Testis (tissue), 3 donors: Measurements from ENCODE around the gene RGS12. TPM values are rescaled to one million over a fixed set of nuclear protein-coding genes. Genes with fewer than 3 reads are reported as not detected.
A peak's percentile ranks its signal among the peaks of the same experiment; 100 is the strongest.

ENCODE experiments used
- DNase-seq: peaks from one replicate; pipeline ENCODE4 v3.0.0-alpha.2; 2019
- H3K27ac ChIP-seq, 2 donors: fragments of 200-600 bp; sonication (generic); one replicate each; pipeline ENCODE4 v1.5.1; 2019
- H3K27me3 ChIP-seq: fragments of 200-600 bp; sonication (generic); one replicate; pipeline ENCODE4 v1.5.1; 2019
- H3K36me3 ChIP-seq: fragments of 200-600 bp; sonication (generic); one replicate; pipeline ENCODE4 v1.5.1; 2017; ENCODE audit warnings: low read depth; ENCODE audit errors: missing control alignments
- H3K4me1 ChIP-seq: fragments of 200-600 bp; sonication (generic); one replicate; pipeline ENCODE4 v1.5.1; 2019
- H3K4me3 ChIP-seq, 2 donors: fragments of 200-600 bp; sonication (generic); one replicate each; pipeline ENCODE4 v1.5.1; 2017 to 2019
- H3K9me3 ChIP-seq: fragments of 200-600 bp; sonication (generic); one replicate; pipeline ENCODE4 v1.5.1; 2017
- CTCF ChIP-seq, 3 experiments: fragments of 450-650 bp in 2 of 3; fragments of 200-600 bp in 1 of 3; sonication (generic) in 1 of 3; IDR thresholded peaks; one replicate each; pipeline ENCODE4 v1.5.1; 2016 to 2019; ENCODE audit warnings: antibody characterized with exemption in 3 of 3, mild to moderate bottlenecking in 2 of 3, moderate library complexity in 1 of 3
- POLR2A ChIP-seq: fragments of 450-650 bp; IDR thresholded peaks from one replicate; pipeline ENCODE4 v1.6.1; 2017; ENCODE audit warnings: antibody characterized with exemption, mild to moderate bottlenecking, moderate library complexity
- WGBS, 2 donors: methylation state at CpG; one replicate each; pipeline ENCODE4 v1.1.5; 2018; 5-methylcytosine and 5-hydroxymethylcytosine counted together
- intact Hi-C: fragments of 100-400 bp; cut with DNase I; formaldehyde crosslinking; loops from one replicate; pipeline ENCODE4 v1.15.1; 2023; ENCODE audit warnings: low total_unique reads
- polyA plus RNA-seq: library from polyadenylated mRNA; stranded (reverse); fragments of 350-450 nt; fragmentation: Illumina TruSeq; extraction: RNeasy Lipid Tissue Mini Kit (QIAGEN cat#74804); gene quantifications from one replicate; pipeline ENCODE4 v1.2.3, GENCODE V29; 2014; ENCODE audit warnings: low read depth, low replicate concordance; ENCODE audit not compliant: insufficient read depth
- total RNA-seq, 2 donors: library from RNA; depleted of rRNA; stranded (reverse); fragments of >200 nt; gene quantifications; one replicate each; pipeline ENCODE4 v1.2.3, GENCODE V29; 2016

The RGS12 gene
- total and polyA plus RNA-seq, 3 donors from 2014 or later: 25.0 to 68.2 (median 39.0) TPM

GRCh38 chr4:3301450-3302172, 8.8 kb downstream of the RGS12 start:
- H3K36me3 ChIP-seq: no peaks in the 10 kb centered on the region
- intact Hi-C loops: no loop called here
- DNase-seq: no peak

GRCh38 chr4:3302173-3302785, 9.5 kb downstream of the RGS12 start:
- WGBS, 2 donors: 66 to 78% methylated on average over 12 to 17 of the region's 17 CpGs
- Histone ChIP-seq H3K27me3 (no peaks in the 10 kb centered on the region), H3K27ac (no peak overlapping the region), H3K4me1 (peaks cover 20% of the 10 kb centered on the region), H3K9me3 (no peaks in the 10 kb centered on the region), H3K4me3 (no peak overlapping the region), H3K36me3 (no peaks in the 10 kb centered on the region)
- no peak for DNase-seq
- intact Hi-C loops: no loop called here
- TF ChIP-seq CTCF (IDR thresholded peaks at IDR 0.05) (no peak), POLR2A (no peak)

More at GRCh38 chr4:3301450-3302172, 8.8 kb downstream of the RGS12 start:
- peaks cover 20% of the 10 kb centered on the region for H3K4me1 ChIP-seq
- 88 to 89% methylated on average over 15 of the region's 15 CpGs for WGBS, 2 donors
- H3K27ac ChIP-seq: no peak overlapping the region
- no peaks in the 10 kb centered on the region for H3K27me3 ChIP-seq
- TF ChIP-seq POLR2A (no peak), CTCF (IDR thresholded peaks at IDR 0.05) (no peak)
- no peak overlapping the region for H3K4me3 ChIP-seq
- H3K9me3 ChIP-seq: no peaks in the 10 kb centered on the region

GRCh38 chr4:3302786-3303564, 10.2 kb downstream of the RGS12 start:
- H3K4me1 ChIP-seq: peaks cover 20% of the 10 kb centered on the region
- TF ChIP-seq CTCF (IDR thresholded peaks at IDR 0.05) (no peak), POLR2A (no peak)
- no peak overlapping the region for H3K4me3 ChIP-seq
- peak; percentile 9 for DNase-seq
- no peak overlapping the region for H3K27ac ChIP-seq
- no peaks in the 10 kb centered on the region for H3K9me3 ChIP-seq
- intact Hi-C loops: no loop called here
- H3K27me3 ChIP-seq: no peaks in the 10 kb centered on the region
- WGBS, 2 donors: 82 to 95% methylated on average over 8 to 16 of the region's 16 CpGs
- H3K36me3 ChIP-seq: no peaks in the 10 kb centered on the region

GRCh38 chr4:3303565-3303824, 10.7 kb downstream of the RGS12 start:
- no peak for TF ChIP-seq CTCF (IDR thresholded peaks at IDR 0.05)
- no peak for TF ChIP-seq POLR2A
- no peaks in the 10 kb centered on the region for H3K27me3 ChIP-seq
- no peak for DNase-seq
- no peaks in the 10 kb centered on the region for H3K36me3 ChIP-seq
- H3K9me3 ChIP-seq: no peaks in the 10 kb centered on the region
- H3K4me1 ChIP-seq: peaks cover 20% of the 10 kb centered on the region
- H3K27ac ChIP-seq: no peak overlapping the region
- intact Hi-C loops: no loop called here
- H3K4me3 ChIP-seq: no peak overlapping the region
- 87 to 93% methylated on average over 2 of the region's 2 CpGs for WGBS, 2 donors
